Measurements from ENCODE around the gene RANBP17.

DNA sequence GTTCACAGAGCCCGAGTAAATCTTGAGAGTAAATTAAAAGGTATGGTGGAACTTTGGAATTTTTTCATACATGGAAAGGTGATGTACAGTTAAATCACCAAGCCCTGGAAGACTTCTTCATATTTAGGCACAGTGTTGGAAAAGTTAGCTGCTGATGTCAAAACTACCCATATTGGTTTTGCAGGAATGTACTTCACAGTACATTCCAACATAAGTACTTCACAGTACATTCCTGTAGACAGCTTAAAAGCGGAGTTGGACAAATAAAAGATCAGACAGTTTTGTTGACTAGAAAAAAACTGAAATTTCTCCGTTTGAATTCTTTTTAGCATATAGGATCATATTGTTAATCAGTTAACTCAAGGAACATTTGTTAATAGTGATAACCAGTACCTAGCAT lies 1.8 kb downstream of the RANBP17 start:
- TF ChIP-seq, protein P1, sequence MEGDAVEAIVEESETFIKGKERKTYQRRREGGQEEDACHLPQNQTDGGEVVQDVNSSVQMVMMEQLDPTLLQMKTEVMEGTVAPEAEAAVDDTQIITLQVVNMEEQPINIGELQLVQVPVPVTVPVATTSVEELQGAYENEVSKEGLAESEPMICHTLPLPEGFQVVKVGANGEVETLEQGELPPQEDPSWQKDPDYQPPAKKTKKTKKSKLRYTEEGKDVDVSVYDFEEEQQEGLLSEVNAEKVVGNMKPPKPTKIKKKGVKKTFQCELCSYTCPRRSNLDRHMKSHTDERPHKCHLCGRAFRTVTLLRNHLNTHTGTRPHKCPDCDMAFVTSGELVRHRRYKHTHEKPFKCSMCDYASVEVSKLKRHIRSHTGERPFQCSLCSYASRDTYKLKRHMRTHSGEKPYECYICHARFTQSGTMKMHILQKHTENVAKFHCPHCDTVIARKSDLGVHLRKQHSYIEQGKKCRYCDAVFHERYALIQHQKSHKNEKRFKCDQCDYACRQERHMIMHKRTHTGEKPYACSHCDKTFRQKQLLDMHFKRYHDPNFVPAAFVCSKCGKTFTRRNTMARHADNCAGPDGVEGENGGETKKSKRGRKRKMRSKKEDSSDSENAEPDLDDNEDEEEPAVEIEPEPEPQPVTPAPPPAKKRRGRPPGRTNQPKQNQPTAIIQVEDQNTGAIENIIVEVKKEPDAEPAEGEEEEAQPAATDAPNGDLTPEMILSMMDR (IDR thresholded peaks at IDR 0.05): no peak
- TF ChIP-seq POLR2A (IDR thresholded peaks at IDR 0.05): no peak

Measured in lower leg skin (tissue), 3 donors.